ENCODE measurements around the gene SMOC2.

Gene SMOC2

GRCh38 chr6:168546151-168546550, 105.2 kb downstream of the SMOC2 start:
- FAIRE-seq, result no peak
- no peak for DNase-seq (ENCODE audit: insufficient read length, low spot score)
- no peak for TF ChIP-seq POLR2A (IDR thresholded peaks at IDR 0.05; ENCODE audit: low read depth, low read length)

- TF ChIP-seq POLR2A (IDR thresholded peaks at IDR 0.05; ENCODE audit: low read depth, low read length), result no peak
- DNase-seq (ENCODE audit: insufficient read length, low spot score), result no peak
- FAIRE-seq, result no peak
Measured at GRCh38 chr6:168546730-168547129, 105.7 kb downstream of the SMOC2 start.

GRCh38 chr6:168550326-168550725, 109.3 kb downstream of the SMOC2 start:
- TF ChIP-seq POLR2A (IDR thresholded peaks at IDR 0.05; ENCODE audit: low read depth, low read length), result no peak
- no peak for FAIRE-seq

GRCh38 chr6:168554472-168554871, 113.5 kb downstream of the SMOC2 start:
- DNase-seq (ENCODE audit: insufficient read length, low spot score), result no peak
- no peak for FAIRE-seq
- TF ChIP-seq POLR2A (IDR thresholded peaks at IDR 0.05; ENCODE audit: low read depth, low read length), result no peak

More at GRCh38 chr6:168550326-168550725, 109.3 kb downstream of the SMOC2 start:
- no peak for DNase-seq (ENCODE audit: insufficient read length, low spot score)

GRCh38 chr6:168554898-168555617, 114.1 kb downstream of the SMOC2 start:
- no peak for FAIRE-seq
- no peak for DNase-seq (ENCODE audit: insufficient read length, low spot score)
- no peak for TF ChIP-seq POLR2A (IDR thresholded peaks at IDR 0.05; ENCODE audit: low read depth, low read length)

GRCh38 chr6:168555618-168556273, 114.8 kb downstream of the SMOC2 start:
- FAIRE-seq (no peak), DNase-seq (ENCODE audit: insufficient read length, low spot score) (no peak)
- no peak for TF ChIP-seq POLR2A (IDR thresholded peaks at IDR 0.05; ENCODE audit: low read depth, low read length)

- no peak for FAIRE-seq
- no peak for TF ChIP-seq POLR2A (IDR thresholded peaks at IDR 0.05; ENCODE audit: low read depth, low read length)
- no peak for DNase-seq (ENCODE audit: insufficient read length, low spot score)
Measured at GRCh38 chr6:168557512-168557911, 116.5 kb downstream of the SMOC2 start.

- FAIRE-seq (no peak), DNase-seq (ENCODE audit: insufficient read length, low spot score) (no peak)
- no peak for TF ChIP-seq POLR2A (IDR thresholded peaks at IDR 0.05; ENCODE audit: low read depth, low read length)
Measured at GRCh38 chr6:168558686-168559085, 117.7 kb downstream of the SMOC2 start.

- no peak for TF ChIP-seq POLR2A (IDR thresholded peaks at IDR 0.05; ENCODE audit: low read depth, low read length)
- DNase-seq (ENCODE audit: insufficient read length, low spot score), result no peak
- no peak for FAIRE-seq
Measured at GRCh38 chr6:168559574-168560098, 118.7 kb downstream of the SMOC2 start.

GRCh38 chr6:168560126-168560525, 119.1 kb downstream of the SMOC2 start:
- TF ChIP-seq POLR2A (IDR thresholded peaks at IDR 0.05; ENCODE audit: low read depth, low read length), result no peak
- no peak for FAIRE-seq

GRCh38 chr6:168562576-168563151, 121.7 kb downstream of the SMOC2 start:
- DNase-seq (ENCODE audit: insufficient read length, low spot score) (no peak), FAIRE-seq (no peak)
- TF ChIP-seq POLR2A (IDR thresholded peaks at IDR 0.05; ENCODE audit: low read depth, low read length), result no peak

More at GRCh38 chr6:168560126-168560525, 119.1 kb downstream of the SMOC2 start:
- no peak for DNase-seq (ENCODE audit: insufficient read length, low spot score)

- no peak for FAIRE-seq
- no peak for TF ChIP-seq POLR2A (IDR thresholded peaks at IDR 0.05; ENCODE audit: low read depth, low read length)
Measured at GRCh38 chr6:168563656-168564055, 122.7 kb downstream of the SMOC2 start.

GRCh38 chr6:168565112-168565511, 124.1 kb downstream of the SMOC2 start:
- no peak for FAIRE-seq
- no peak for TF ChIP-seq POLR2A (IDR thresholded peaks at IDR 0.05; ENCODE audit: low read depth, low read length)
- no peak for DNase-seq (ENCODE audit: insufficient read length, low spot score)

More at GRCh38 chr6:168563656-168564055, 122.7 kb downstream of the SMOC2 start:
- DNase-seq (ENCODE audit: insufficient read length, low spot score), result no peak

GRCh38 chr6:168570211-168570610, 129.2 kb downstream of the SMOC2 start:
- no peak for FAIRE-seq
- TF ChIP-seq POLR2A (IDR thresholded peaks at IDR 0.05; ENCODE audit: low read depth, low read length), result no peak
- no peak for DNase-seq (ENCODE audit: insufficient read length, low spot score)

Measured in H54 (cell line).